Amygdala (tissue), 56 donors: ENCODE results near the gene MED12L.
"Not testable (repeated sequence)": the region's sequence is repeated elsewhere in the genome, so short reads cannot be mapped to it uniquely, and the experiment has no call there.

Experiments
- DNase-seq, 56 donors: peaks; one replicate each; lab custom pipeline; 2025; lab: John Stamatoyannopoulos, UW

The MED12L gene

GRCh38 chr3:151228666-151229040 is 143.2 kb downstream of the MED12L start:
- DNase-seq: no peak

- no peak for DNase-seq
Observed at GRCh38 chr3:151230646-151231045, 145.2 kb downstream of the MED12L start.

DNA sequence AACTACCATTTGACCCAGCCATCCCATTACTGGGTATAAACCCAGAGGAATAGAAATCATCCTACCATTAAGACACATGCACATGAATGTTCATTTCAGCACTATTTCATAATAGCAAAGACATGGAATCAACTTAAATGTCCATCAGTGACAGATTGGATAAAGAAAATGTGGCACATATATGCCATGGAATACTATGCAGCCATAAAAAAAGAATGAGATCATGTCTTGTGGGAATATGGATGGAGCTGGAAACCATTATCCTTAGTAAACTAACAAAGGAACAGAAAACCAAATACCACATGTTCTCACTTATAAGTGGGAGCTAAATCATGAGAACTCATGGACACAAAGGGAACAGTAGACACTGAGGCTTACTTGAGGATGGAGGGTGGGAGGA is 146.9 kb downstream of the MED12L start:
- DNase-seq: not testable (repeated sequence)

DNA sequence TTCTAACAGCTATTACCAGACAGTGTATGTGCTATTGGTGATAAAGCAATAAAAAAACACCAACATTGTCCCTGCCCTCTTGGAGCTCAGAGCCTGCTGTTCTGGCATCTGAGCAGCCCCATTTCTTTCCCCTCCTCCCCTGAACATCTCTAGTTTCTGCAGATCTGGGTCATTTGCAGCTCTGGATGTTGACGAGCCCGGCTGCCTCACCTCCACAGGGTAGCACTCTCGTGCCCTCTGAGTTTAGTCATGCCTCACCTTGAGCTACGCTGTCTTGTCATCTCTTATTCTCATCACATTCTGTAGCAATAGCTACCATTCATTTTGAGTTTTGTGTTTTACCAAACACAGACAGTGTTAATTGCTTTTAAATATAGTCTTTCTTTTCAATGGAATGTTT is 147.5 kb downstream of the MED12L start:
- DNase-seq: no peak

DNA sequence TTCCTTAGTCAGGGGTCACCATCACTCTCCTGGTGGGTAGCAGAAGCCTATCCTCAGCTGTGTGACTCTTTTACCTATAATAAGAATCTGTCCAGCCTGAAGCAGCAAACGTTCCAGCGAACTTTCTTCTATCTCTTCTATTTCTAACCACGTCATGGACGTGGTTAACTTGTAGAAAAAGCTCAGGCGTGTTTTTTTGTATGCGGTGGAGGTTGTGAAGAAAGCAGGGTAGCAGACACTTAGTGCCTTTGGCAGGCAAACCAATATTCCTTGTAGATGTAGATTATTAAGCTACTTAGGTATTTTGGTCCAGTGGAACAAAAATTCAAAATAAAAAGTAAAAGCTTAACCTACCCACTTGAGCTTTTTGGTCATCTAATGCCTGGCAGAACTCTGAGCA is 149.4 kb downstream of the MED12L start:
- no peak for DNase-seq

DNA sequence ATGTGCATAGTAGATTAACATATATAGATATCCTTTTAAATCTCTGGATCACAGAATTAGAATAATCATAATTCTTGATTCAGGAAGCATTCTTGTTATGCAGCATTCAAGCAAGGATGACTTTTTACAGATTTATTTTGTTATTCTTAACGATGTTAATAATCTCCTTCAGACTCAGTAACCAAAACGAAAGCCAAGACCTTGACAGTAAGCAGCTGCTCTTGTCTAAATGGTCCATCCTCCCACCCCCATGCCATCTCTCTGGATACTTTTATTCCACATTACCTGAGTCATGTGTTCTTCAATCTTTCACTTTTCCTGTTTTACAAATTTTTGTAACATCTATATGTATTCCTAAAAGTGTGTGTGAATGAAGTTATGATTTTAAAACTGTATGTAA is 150.9 kb downstream of the MED12L start:
- DNase-seq: no peak

DNA sequence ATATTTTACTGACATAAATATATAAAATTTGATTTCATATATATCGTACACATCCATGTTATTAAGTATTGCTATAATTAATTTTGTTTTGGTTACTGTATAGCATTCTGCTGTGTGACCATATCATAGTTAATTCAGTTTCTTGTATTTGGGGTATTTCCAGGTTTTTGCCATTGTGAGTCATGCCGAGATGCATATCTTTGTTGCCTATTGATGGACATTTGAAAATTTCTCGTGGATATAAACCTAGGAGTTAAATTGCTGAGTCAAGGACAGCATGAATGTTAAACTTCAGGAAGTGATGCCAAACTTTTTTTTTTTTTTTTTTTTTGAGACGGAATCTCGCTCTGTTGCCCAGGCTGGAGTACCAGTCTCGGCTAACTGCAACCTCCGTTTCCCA is 151.3 kb downstream of the MED12L start:
- DNase-seq: no peak

DNA sequence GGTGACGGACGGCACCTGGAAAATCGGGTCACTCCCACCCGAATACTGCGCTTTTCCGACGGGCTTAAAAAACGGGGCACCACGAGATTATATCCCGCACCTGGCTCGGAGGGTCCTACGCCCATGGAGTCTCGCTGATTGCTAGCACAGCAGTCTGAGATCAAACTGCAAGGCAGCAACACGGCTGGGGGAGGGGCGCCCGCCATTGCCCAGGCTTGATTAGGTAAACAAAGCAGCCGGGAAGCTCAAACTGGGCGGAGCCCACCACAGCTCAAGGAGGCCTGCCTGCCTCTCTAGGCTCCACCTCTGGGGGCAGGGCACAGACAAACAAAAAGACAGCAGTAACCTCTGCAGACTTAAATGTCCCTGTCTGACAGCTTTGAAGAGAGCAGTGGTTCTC is 156.5 kb downstream of the MED12L start:
- not testable (repeated sequence) for DNase-seq

GRCh38 chr3:151248772-151249337 is 163.4 kb downstream of the MED12L start:
- DNase-seq: no peak

DNA sequence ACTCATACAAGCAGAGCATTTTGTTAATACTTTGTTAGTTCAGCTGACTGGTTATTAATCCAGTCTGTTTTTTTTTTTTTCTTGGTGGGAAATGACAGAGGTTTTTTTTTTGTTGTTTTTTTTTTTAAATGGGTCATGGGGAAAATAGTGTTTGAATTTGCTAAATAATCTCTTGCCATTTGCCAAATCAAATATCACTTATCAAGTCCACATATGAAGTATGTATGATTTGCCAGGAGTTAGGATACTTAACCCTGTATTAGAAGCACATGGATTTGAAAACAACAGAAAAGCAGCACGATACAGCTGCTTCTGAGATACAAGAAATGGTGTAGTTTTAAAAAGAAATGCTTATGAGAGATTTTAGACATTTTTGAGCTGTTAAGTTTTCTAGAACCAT is 171.3 kb downstream of the MED12L start:
- DNase-seq: no peak

DNA sequence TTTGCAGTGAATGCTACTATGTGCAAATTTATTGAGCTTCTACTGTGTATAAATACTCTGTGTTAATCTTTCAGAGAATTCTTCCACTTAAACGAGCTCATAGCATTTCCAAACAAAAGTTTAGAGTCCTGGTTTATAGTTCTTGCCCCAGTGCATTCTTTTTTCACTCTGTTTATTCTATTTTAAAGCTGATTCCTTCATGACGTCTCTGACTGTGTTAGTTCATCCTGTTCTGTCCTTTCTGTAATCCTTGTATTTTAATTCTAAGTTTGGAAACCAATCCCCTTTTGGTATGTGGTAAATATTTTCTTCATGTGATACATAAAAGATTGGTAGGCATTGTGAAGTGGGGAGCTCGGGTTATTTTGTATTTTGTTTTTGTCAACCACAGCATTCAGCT is 174.2 kb downstream of the MED12L start:
- DNase-seq: no peak

- DNase-seq: no peak
Observed at GRCh38 chr3:151262871-151263525, 177.5 kb downstream of the MED12L start.

DNA sequence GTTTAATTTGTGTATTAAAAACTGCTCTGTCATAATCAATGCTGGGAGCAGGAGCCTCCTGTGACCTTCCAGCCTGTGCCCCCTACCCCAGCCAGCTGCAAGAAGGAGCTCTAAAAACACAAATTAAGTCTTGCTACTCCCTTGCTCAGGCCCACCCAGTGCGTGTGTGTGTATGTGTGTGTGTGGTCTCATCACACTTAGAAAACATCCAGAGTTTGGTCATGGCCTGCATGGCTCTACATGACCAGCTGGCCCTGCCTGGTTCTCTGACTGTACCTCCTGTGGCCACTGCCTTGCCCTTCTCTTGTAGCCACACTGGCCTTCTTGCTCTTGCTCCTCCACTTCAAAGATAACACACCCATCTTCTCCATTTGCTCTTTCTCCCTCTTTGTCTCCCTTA is 179.1 kb downstream of the MED12L start:
- no peak for DNase-seq

GRCh38 chr3:151265166-151265565 is 179.7 kb downstream of the MED12L start:
- DNase-seq: no peak

GRCh38 chr3:151265866-151266265 is 180.4 kb downstream of the MED12L start:
- DNase-seq: peak in 2 of 56 donors; percentile 10 to 14

DNA sequence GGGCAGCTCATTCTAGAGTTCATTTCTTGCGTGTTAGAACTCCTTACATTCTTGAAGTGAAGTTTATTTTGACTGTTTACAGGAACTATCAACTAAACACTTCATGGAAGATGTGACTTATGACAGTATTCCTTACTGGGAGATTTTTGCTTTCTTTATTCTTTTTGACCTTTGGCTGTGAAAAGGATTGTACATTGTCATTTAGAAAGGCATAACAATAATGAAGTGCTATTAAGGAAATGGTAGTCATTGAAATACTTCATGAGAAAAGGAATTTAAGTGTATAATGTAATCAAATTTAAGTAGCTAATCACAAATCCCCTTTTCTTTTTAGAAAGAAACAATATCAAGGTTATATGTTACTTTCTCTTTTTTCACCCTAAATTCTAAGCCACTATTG is 181.6 kb downstream of the MED12L start:
- no peak for DNase-seq

GRCh38 chr3:151268267-151269235 is 183.1 kb downstream of the MED12L start:
- no peak for DNase-seq

- DNase-seq: no peak
Observed at GRCh38 chr3:151269631-151270030, 184.2 kb downstream of the MED12L start.

DNA sequence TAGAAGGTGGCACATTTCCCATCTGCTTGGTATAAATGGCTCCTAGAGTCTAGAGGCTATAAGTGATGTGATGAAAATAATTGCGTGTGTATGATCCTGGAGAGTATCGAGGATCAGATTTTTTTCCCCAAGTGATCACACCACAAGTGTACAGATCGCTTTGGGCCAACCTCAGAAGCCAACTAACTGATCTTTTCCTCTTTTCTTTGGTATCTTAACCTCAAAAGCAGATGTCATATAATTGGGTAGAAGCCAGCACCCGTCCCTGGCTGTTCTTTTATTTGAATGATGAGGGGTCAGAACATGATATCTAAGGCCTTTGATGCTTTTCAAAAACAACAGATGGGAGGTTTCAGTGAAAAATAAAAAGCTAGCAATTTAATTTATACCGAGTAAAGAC is 189.6 kb downstream of the MED12L start:
- DNase-seq: no peak

- no peak for DNase-seq
Observed at GRCh38 chr3:151276038-151276686, 190.7 kb downstream of the MED12L start.

DNA sequence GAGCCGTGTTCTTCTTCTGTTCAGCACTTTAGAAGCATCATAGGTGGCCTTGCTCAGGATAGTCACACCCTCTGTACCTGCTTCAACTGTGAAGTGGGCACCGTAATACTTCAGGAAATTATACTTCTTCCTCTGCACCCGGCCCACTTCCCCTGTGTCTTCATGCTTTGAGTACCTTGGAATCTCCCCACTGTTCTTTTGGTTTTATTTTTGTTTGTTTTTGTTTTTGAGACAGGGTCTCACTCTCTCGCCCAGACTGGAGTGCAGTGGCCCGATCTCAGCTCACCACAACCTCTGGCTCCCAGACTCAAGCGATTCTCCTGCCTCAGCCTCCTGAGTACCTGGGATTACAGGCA is 191.2 kb downstream of the MED12L start:
- no peak for DNase-seq
